GM21367 (cell line): Measurements from ENCODE around the gene CTNND2.

Experiments used
- ATAC-seq: cut with Tn5 transposase; IDR thresholded peaks from one replicate; pipeline ENCODE4 v1.9.1; 2021; ENCODE audit not compliant: unreplicated experiment

CTNND2 gene, protein sequence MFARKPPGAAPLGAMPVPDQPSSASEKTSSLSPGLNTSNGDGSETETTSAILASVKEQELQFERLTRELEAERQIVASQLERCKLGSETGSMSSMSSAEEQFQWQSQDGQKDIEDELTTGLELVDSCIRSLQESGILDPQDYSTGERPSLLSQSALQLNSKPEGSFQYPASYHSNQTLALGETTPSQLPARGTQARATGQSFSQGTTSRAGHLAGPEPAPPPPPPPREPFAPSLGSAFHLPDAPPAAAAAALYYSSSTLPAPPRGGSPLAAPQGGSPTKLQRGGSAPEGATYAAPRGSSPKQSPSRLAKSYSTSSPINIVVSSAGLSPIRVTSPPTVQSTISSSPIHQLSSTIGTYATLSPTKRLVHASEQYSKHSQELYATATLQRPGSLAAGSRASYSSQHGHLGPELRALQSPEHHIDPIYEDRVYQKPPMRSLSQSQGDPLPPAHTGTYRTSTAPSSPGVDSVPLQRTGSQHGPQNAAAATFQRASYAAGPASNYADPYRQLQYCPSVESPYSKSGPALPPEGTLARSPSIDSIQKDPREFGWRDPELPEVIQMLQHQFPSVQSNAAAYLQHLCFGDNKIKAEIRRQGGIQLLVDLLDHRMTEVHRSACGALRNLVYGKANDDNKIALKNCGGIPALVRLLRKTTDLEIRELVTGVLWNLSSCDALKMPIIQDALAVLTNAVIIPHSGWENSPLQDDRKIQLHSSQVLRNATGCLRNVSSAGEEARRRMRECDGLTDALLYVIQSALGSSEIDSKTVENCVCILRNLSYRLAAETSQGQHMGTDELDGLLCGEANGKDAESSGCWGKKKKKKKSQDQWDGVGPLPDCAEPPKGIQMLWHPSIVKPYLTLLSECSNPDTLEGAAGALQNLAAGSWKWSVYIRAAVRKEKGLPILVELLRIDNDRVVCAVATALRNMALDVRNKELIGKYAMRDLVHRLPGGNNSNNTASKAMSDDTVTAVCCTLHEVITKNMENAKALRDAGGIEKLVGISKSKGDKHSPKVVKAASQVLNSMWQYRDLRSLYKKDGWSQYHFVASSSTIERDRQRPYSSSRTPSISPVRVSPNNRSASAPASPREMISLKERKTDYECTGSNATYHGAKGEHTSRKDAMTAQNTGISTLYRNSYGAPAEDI (N-terminal part only)

DNA sequence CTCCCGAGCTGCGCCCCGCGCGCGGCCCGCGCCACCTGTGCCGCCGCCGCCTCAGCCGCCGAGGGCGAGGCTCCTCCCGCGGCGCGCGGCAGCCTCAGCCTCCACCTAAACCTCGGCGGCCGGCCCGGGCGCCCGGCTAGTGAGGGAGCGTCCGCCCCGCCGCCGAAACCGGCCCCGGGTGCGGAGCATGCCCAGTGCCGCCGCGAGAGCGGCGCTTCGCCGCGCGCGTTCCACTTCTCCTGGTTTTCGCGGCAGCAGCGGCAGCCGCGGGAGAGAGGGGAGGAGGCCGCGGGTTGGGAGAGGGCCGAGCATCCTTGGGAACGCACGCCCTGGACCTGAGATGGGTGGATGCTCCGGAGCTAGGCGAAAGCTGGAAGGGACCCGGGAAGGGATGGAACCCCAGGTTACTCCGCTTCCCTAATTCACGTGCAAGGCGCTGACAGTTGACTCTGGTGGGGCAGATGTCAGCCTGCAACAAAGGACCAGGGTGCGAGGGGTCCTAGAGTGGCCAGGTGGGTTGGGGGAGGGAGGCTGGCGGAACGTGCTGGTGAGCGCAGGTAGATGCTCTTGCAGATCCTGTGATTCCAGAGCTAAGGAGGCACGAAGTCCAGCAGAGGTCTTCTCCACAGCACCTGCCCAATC is at the start of gene CTNND2:
Gene CTNND2 (minus strand): TSS at position 182 of the 642 bp plus-strand sequence. CDS start 593 bp downstream, outside the sequence.
- no peak for ATAC-seq

DNA sequence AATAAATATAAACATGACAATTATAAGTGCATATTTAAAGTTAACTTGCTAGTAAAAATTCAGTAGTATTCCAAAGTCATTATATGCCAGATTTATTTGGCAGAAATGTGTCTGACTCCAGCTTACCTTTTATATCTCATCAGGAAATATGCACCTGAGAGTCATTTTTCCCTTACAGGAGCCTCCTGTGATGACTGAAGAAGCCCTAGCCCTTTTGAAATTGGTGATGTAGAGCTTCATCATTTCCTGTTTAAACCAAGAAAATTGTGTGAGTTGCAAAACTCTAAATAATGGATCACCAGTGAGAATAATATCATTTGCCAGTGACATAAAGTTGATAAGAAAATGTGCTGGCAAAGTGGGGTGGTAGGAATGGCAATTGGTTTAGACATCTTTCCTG is 42.1 kb upstream of the CTNND2 start:
- no peak for ATAC-seq

GRCh38 chr5:11941566-11941965 is 37.3 kb upstream of the CTNND2 start:
- ATAC-seq = no peak

GRCh38 chr5:11931638-11932037 is 27.4 kb upstream of the CTNND2 start:
- no peak for ATAC-seq

GRCh38 chr5:11928909-11929308 is 24.7 kb upstream of the CTNND2 start:
- ATAC-seq = no peak

- ATAC-seq = no peak
Measured at GRCh38 chr5:11925701-11926100, 21.5 kb upstream of the CTNND2 start.

DNA sequence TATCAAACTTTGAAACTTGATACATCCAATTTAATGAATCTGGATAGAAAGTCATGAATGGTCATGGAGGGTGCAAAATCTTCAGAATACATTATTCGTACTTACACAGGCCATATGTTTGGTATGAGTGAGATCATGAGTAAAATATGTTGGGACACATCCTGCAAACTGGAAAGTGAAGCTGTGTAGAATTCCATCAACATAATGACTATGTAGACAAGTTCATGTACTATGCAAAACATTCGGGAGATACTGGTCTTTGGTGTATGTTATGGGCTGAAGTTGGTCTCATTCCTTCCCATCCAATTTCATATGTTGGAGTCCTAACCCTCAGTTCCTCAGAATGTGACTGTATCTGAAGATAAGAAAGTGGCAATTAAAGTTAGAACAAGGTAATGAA is 18.1 kb upstream of the CTNND2 start:
- no peak for ATAC-seq

DNA sequence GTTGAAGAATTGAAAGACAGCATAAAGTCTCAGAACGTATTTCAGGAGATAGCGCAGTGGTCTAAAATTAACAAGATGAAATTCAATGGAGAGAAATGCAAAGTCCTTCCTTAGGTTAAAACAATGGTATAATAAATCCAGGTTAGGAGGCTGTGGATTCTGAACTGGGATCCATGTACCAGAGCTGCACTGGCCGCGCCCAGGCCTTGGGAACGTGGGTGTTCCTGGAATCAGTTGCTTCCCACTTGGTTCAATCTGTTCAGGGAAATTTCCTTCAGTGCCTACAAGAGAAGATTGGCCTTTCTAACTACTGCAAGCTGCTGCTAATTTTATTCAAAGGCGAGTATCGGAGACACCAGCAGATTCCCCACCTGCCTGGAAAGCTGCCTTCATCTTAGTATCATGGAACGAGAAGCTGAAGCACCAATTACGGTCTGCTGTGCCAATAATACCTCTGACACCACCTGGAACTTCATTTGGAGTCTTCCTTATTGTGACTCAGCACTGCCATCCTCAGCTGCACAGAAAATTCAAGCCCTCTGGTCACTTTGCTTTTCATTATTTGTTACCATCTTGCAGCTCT is 14.3 kb upstream of the CTNND2 start:
- no peak for ATAC-seq

GRCh38 chr5:11909471-11909870 is 5.2 kb upstream of the CTNND2 start:
- no peak for ATAC-seq

DNA sequence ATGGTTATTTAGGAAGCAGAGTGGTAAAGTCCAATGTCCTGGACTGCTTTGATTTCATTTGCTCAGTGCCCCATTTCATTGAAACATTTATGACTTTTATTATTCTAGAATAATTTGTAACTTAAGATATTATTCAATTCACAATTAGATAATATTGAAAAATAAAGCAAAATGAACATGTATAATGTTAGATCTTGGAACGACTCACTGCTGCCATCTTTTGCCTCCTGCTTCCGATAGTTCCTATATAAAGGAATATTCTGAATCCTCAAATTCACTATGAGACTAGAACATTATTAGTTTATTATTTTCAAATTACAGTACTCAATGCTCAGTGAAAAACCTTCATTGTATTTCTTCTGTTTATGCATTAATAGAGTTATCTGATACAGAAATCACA is 2.3 kb upstream of the CTNND2 start:
- ATAC-seq = no peak

DNA sequence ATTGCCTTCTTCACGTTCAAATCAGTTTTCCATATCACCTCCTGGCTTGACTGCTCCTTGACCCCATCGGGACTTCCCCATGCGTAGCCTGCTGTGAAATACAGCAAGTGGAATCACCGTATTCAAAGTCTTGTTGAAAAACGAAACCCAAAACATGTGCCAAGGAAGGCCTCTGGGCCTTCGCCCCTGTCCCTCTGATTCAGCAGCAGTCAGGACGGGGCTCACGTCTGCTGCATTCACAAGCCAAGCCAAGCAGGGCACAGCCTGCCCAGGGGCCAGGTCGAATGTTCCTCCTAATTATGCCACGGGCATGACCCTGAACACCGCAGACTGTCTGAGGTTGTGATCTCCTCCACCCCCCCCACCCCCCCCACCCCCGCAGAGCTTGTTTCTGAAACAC is 960 bp upstream of the CTNND2 start:
- no peak for ATAC-seq

DNA sequence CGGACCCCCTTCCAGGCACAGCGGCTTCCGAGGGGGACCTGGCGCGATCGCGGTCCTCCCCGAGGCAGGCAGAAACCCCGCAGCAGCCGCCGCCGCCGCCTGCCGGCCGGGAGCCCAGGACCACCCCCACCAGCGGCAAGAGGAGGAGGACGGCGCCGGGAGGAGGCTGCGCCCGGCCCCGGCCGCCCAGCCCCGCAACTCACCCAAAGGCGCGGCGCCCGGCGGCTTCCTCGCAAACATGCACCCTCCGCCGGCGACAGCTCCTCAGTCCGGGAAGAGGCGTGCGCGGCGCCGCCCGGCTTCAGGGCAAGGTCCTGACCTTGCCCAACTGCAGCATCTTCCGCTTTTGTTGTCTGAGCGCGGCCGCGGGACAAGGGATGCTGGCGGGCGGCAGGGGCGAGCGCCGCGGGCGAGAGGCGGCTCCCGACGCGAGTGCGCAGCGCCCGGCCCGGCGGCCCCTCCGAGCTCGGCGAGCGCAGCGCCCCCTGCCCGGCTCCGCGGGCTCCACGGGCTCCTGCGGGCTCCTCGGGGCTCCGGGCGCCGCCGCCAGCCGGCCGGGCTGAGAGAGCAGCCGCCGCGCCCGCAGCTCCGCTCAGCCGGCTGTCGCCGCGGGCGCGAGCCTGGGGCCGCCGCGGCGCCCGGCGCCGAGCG is 507 bp downstream of the CTNND2 start:
- no peak for ATAC-seq

DNA sequence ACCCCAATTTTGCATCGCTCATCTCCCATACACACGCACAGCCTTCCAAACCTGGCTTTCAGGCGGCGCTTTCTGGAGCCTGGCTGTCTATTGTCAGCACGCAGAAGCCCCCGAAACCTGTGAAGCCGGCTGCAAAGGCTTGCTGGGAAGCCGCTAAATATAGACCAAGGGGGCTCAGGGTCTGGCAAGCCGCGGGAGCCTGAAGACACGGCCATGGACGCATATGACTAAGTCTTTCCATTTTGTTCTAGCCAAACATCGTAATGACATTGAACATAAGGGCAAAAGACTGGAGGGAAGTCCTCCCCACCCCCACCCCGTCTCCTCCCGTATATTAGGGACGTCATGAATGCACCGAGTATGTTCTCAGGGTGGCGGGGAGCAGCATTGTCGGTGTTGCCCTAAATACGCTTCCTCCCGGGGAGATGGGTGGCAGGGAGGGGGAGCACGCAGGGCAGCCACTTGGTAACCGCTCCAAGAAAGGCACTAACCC is 1.1 kb downstream of the CTNND2 start:
- no peak for ATAC-seq

GRCh38 chr5:11902201-11902619 is 2.0 kb downstream of the CTNND2 start:
- no peak for ATAC-seq

DNA sequence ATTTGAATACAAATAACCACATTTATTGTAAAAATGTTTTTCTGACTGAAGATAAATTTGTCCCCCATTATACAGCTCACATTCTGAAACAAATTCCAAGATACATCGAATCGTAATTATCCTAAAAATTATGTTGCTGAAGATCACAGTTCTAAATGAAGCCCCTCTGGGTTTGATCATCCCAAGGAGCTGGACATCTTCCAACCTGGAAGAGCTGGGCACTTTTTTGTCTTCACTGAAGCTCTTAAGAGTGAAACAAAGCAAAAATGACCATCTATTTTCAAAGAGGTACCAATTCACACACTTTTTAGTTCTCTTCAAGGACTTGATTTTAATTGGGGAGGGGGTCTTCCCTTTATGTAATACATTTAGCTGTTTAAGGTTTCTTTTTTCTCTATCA is 5.5 kb downstream of the CTNND2 start:
- no peak for ATAC-seq

DNA sequence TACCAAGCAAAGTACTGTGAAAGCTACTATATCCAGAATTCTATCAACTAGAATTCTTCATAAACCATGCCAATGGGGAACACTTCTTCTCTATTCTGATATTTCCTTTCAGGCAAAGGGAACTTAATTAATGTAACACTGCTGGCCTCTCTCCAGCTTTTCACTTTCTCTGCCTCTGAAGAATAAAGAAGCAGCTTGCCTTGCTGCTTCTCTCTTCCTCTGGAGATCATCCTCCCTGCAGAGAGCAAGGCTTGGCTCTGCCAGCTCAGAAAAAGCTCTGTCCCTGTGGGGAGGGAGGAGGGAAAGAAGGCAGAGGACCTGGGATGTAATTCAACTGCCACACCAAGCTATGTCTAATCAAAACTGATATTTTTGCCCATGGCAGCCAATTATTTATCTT is 6.5 kb downstream of the CTNND2 start:
- ATAC-seq = no peak

- ATAC-seq = no peak
Measured at GRCh38 chr5:11894992-11895391, 9.3 kb downstream of the CTNND2 start.

GRCh38 chr5:11892832-11893231 is 11.4 kb downstream of the CTNND2 start:
- no peak for ATAC-seq

DNA sequence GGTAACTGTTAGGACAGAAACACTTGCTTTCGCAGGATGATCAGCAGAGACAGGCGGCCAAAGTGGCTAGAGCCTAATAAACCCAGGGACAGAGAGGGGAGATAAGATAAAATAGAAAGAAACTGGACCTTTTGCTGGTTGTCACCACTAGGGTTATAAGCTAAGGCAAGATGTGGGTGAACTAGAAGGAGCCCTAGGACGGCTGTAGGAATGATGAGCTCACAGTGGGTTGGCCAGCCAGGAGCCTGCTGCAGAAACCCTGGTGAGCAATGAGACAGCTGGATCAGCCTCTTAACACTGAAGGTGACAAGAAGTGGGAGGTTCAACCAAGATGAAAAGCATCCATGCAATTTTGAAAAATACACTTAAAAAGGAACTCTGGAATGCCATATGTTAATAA is 13.5 kb downstream of the CTNND2 start:
- no peak for ATAC-seq

DNA sequence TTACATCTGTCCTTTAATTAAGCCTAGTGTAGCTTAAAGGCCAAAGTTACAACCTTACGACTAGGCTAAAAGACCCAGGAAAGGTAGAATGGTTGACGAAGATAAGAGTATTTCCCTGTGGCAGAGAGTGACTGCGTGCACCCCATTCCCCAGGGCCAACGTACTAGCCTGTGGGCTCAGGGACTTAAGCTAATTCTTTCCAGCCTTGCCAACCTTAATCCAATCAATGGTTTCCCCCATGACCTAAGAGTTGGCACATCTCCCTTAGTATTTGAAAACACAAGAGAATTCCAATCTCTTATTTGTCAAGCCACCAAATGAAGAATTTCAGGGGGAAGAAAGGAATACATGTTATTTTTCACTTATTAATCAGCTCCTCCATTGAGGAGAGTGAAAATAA is 16.0 kb downstream of the CTNND2 start:
- ATAC-seq = no peak
